GM21529 (cell line): ENCODE results near the gene LINGO1.

ENCODE experiments used
- ATAC-seq: cut with Tn5 transposase; IDR thresholded peaks from one replicate; pipeline ENCODE4 v1.9.1; 2021; ENCODE audit not compliant: unreplicated experiment

The LINGO1 gene

GRCh38 chr15:77573802-77574201 is 58.9 kb downstream of the LINGO1 start:
- no peak for ATAC-seq

DNA sequence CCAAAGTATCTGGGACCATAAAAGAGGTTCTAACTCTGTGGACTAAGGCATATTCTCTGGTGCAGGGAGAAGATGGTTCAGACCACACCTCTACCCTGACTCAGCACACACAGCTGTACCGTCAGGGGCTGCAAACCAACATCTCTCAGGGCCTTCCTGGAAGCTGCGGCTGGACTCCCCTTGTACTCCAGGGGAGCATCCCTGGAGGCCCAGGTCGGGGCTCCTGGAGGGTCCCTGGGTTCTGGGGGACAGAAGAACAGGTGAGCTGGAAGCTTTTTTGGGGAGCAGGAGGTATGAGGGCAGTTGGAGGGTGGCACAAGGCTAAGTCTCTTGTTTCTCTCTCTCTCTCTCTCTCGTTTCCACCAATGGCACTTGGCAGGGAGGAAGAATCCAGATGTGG is 60.5 kb downstream of the LINGO1 start:
- no peak for ATAC-seq

DNA sequence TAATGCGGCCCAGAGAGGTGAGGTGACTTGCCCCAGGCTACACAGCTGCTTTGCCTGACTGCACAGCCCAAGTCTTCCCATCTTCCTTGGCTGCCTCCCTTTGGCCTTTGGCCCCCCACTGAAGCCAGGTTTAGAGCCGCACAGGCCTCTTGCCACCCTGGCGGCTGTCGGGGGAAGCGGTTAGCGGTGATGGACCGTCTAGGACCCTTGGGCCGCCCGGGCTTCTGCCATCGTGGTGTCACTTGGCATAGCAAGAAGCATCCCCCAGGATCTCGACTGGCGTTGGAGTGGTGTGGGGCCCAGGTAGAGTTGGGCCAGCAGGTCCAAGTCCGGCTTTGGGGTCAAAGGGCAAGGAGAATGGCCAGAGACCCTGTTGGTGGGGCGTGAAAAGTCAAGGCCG is 61.0 kb downstream of the LINGO1 start:
- no peak for ATAC-seq

- ATAC-seq, result no peak
These were observed 61.5 kb downstream of the LINGO1 start for GRCh38 chr15:77571181-77571580.

DNA sequence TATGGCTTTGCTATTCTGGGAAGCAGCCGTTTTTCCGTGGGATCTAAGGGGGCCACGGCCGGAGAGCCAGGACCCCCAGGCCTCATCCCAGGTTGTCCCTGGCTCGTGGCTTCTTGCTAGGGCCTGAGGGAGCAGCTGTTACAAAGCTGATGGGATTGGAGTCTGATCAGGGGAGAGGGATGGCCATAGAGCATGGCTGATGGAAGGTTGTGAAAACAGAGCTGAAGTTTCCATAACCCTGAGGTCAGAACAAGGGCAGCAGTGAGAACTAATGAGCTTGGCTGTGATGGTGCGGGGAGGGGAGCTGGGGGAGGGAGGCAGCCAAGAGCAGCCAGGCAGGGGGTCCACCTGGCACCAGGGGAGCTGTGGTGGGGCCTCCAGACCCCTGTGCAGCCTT is 63.0 kb downstream of the LINGO1 start:
- ATAC-seq, result no peak

- no peak for ATAC-seq
These were observed 63.6 kb downstream of the LINGO1 start for GRCh38 chr15:77568973-77569728.

- no peak for ATAC-seq
These were observed 64.4 kb downstream of the LINGO1 start for GRCh38 chr15:77568014-77568972.

DNA sequence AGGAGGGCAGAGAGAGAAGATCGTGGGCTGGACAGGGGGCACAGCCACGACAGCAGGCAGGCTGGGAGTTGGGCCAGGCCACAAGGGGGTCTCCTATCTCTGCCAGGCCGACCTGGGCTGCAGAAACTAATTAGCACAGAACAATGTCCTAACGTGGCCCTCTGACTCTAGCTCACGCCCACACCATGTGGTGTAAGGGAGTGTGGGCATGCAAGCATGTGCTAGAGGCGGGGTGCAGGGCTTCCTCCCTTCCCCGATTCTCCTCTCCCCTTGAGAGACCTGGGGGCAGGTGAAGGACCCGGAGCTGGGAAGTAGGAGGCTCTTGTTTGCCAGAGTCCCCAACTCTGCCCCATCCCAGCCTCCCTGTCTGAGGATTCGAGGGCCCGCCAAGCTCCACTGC is 65.5 kb downstream of the LINGO1 start:
- no peak for ATAC-seq

GRCh38 chr15:77566092-77566491 is 66.6 kb downstream of the LINGO1 start:
- no peak for ATAC-seq

- ATAC-seq, result no peak
These were observed 67.3 kb downstream of the LINGO1 start for GRCh38 chr15:77565378-77565915.

GRCh38 chr15:77564938-77565337 is 67.8 kb downstream of the LINGO1 start:
- ATAC-seq, result no peak

GRCh38 chr15:77564341-77564740 is 68.4 kb downstream of the LINGO1 start:
- ATAC-seq, result no peak

- no peak for ATAC-seq
These were observed 69.0 kb downstream of the LINGO1 start for GRCh38 chr15:77563623-77564156.
